ENCODE measurements around the gene PLA2G4A.
A peak's percentile ranks its signal among the peaks of the same experiment; 100 is the strongest.
"Not testable (repeated sequence)": the region's sequence is repeated elsewhere in the genome, so short reads cannot be mapped to it uniquely, and the experiment has no call there.

Gene PLA2G4A

GRCh38 chr1:186901631-186902030 is 72.9 kb downstream of the PLA2G4A start:
- no peak for DNase-seq (ENCODE audit: low read depth, low spot score)
- ChIA-PET POLR2A (no interaction called here), CTCF (interaction anchor here (1.2 kb wide), 1 partner anchor 14 kb away, joined by 3 read pairs; no protein-coding TSS in a partner anchor)
- no peak overlapping the region for H3K4me3 ChIP-seq (ENCODE audit: low read depth, low read length)
- TF ChIP-seq, protein P1, sequence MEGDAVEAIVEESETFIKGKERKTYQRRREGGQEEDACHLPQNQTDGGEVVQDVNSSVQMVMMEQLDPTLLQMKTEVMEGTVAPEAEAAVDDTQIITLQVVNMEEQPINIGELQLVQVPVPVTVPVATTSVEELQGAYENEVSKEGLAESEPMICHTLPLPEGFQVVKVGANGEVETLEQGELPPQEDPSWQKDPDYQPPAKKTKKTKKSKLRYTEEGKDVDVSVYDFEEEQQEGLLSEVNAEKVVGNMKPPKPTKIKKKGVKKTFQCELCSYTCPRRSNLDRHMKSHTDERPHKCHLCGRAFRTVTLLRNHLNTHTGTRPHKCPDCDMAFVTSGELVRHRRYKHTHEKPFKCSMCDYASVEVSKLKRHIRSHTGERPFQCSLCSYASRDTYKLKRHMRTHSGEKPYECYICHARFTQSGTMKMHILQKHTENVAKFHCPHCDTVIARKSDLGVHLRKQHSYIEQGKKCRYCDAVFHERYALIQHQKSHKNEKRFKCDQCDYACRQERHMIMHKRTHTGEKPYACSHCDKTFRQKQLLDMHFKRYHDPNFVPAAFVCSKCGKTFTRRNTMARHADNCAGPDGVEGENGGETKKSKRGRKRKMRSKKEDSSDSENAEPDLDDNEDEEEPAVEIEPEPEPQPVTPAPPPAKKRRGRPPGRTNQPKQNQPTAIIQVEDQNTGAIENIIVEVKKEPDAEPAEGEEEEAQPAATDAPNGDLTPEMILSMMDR (IDR thresholded peaks at IDR 0.05; ENCODE audit: insufficient read depth, low read length, missing control alignments) = no peak

DNA sequence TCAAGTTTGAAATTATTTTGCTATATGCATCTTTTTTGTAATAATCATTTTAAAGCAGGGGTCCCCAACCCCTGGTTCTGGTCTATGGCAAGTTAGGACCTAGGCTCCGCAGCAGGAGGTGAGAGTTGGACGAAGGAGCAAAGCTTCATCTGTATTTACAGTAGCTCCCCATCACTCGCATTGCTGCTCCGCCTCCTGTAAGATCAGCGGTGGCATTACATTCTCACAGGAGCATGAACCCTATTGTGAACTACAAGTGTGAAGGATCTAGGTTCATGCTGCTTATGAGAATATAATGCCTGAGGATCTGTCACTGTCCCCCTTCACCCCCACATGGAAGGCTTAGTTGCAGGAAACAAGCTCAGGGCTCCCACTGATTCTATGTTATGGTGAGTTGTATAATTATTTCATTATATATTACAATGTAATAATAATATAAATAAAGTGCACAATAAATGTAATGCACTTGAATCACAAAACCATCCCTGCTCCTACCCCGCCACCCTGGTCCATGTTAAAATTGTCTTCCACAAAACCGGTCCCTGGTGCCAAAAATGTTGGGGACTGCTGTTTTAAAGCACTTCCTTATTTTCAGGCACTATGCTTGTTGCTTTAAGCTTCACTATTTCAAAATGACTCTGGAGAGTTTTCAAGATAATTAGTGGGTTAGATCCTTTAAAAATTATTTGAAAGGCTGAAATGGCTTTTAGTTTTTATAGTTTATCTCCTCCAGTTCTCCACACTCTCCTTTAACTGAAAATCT is 74.8 kb downstream of the PLA2G4A start:
- no peak for DNase-seq (ENCODE audit: low read depth, low spot score)
- TF ChIP-seq, protein P1 (IDR thresholded peaks at IDR 0.05; ENCODE audit: insufficient read depth, low read length, missing control alignments) = no peak
- CTCF ChIA-PET = no interaction called here
- no peak overlapping the region for H3K4me3 ChIP-seq (ENCODE audit: low read depth, low read length)
- POLR2A ChIA-PET = no interaction called here

GRCh38 chr1:186904361-186904760 is 75.6 kb downstream of the PLA2G4A start:
- TF ChIP-seq, protein P1 (IDR thresholded peaks at IDR 0.05; ENCODE audit: insufficient read depth, low read length, missing control alignments) = no peak
- POLR2A ChIA-PET = no interaction called here
- CTCF ChIA-PET = no interaction called here
- no peak overlapping the region for H3K4me3 ChIP-seq (ENCODE audit: low read depth, low read length)
- no peak for DNase-seq (ENCODE audit: low read depth, low spot score)

DNA sequence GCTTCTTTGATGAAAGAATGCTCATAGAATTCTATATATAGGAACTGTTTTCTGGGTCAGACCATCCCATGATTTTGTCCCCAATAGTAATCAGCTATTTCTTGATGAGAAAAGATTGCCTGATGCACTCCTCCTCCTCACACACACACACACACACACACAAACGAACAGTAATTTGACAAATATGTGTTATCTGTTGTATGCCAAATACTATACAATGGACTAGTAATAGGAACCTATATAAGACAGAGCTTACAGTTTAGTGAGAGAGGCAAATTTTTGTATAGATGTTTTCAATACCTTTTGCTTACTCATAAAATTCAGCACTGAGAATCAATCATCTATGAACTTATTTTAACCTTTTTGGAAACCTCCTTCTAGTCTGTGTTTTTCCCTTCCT is 76.8 kb downstream of the PLA2G4A start:
- ChIA-PET CTCF (interaction anchor here (0.6 to 1.3 kb wide), 3 partner anchors 10 to 31 kb away, joined by 3 to 4 read pairs (median 3); no protein-coding TSS in a partner anchor), POLR2A (no interaction called here)
- peak; percentile 28 for DNase-seq (ENCODE audit: low read depth, low spot score)

DNA sequence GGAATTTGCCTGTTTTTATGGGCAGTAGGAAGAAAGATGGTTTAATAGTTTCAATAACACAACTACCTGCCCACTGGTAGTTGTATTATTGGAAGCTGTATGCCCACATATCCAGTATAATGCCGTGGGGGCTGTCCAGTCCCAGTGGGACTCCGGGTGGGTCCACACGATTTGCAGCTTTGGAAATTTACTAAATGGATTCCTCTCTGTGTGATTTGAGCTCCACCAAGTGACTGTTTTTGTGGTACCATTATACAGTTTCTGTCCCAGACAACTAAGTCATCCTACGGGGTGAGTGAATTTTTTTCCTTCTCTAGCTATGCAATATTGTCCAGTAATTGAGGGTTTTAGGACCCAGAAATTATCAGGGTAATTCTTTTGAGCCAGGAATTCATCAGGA is 86.8 kb downstream of the PLA2G4A start:
- ChIA-PET CTCF (interaction anchor here (0.7 to 5.7 kb wide), 18 partner anchors 9 to 540 kb away, joined by 3 to 37 read pairs (median 4); partner anchors contain the start of genes ODR4, PTGS2 and TPR), POLR2A (no interaction called here)
- no peak for DNase-seq (ENCODE audit: low read depth, low spot score)
- TF ChIP-seq, protein P1 (IDR thresholded peaks at IDR 0.05; ENCODE audit: insufficient read depth, low read length, missing control alignments) = no peak
- H3K4me3 ChIP-seq (ENCODE audit: low read depth, low read length) = no peak overlapping the region

More for the DNA sequence above, 76.8 kb downstream of the PLA2G4A start:
- no peak overlapping the region for H3K4me3 ChIP-seq (ENCODE audit: low read depth, low read length)
- TF ChIP-seq, protein P1 (IDR thresholded peaks at IDR 0.05; ENCODE audit: insufficient read depth, low read length, missing control alignments) = no peak

- H3K4me3 ChIP-seq (ENCODE audit: low read depth, low read length); DNase-seq (ENCODE audit: low read depth, low spot score); POLR2A ChIA-PET: not testable (repeated sequence)
- CTCF ChIA-PET = interaction anchor here (0.7 to 5.7 kb wide), 15 partner anchors 9 to 237 kb away, joined by 3 to 37 read pairs (median 4); partner anchors contain the start of gene PTGS2
- TF ChIP-seq, protein P1 (IDR thresholded peaks at IDR 0.05; ENCODE audit: insufficient read depth, low read length, missing control alignments) = peak; percentile 19
These were observed 88.5 kb downstream of the PLA2G4A start for GRCh38 chr1:186917106-186917786.

DNA sequence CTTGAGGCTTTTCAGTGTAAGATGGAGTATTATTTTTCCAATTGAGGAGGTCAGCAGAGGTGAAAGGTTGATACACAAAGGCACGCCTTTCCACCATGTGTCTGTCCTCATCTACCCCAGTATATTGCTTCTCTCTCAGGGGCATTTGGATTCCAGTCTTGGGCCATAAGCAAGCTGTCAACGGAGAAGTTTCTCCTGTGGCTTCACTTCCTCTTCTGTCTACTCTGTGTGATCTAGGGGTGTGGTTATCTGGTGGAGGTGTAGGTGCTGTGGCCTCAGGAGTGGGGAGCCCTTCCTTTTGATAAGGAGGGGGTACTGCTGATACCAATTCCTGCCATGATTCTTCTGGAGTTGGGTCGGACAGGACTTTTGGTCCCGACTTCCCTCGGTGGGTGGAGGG is 92.6 kb downstream of the PLA2G4A start:
- DNase-seq (ENCODE audit: low read depth, low spot score); H3K4me3 ChIP-seq (ENCODE audit: low read depth, low read length); POLR2A ChIA-PET: not testable (repeated sequence)
- CTCF ChIA-PET = interaction anchor here (1.6 kb wide), 1 partner anchor 63 kb away, joined by 4 read pairs; no protein-coding TSS in a partner anchor

GRCh38 chr1:186922814-186923213 is 94.1 kb downstream of the PLA2G4A start:
- POLR2A ChIA-PET; DNase-seq (ENCODE audit: low read depth, low spot score); CTCF ChIA-PET; H3K4me3 ChIP-seq (ENCODE audit: low read depth, low read length): not testable (repeated sequence)
